Right lobe of liver (tissue), 6 donors: Measurements from ENCODE around the gene DDX31. TPM values are rescaled to one million over a fixed set of nuclear protein-coding genes. Genes with fewer than 3 reads are reported as not detected.

ENCODE experiments used
- ATAC-seq, 4 donors: fragments of 200-7000 bp; cut with Tn5 transposase; one replicate each; pipeline ENCODE4 v1.9.1; 2020; ENCODE audit warnings: mild to moderate bottlenecking in 4 of 4, moderate library complexity in 4 of 4
- DNase-seq, 3 donors: peaks; one replicate each; pipeline ENCODE4 v3.0.0-alpha.2; 2020
- H3K27ac ChIP-seq, 3 donors: fragments of 200-600 bp; one replicate each; pipeline ENCODE4 v1.8.0; 2022
- H3K27me3 ChIP-seq, 2 donors: fragments of 200-600 bp; one replicate each; pipeline ENCODE4 v1.8.0; 2022
- H3K36me3 ChIP-seq, 4 donors: fragments of 200-600 bp; sonication (generic) in 1 of 4; one replicate each; pipeline versions ENCODE4 v1.5.1 to v1.8.0; 2017 to 2022; ENCODE audit warnings: control low read depth in 1 of 4
- H3K4me1 ChIP-seq, 4 donors: fragments of 200-600 bp; sonication (generic) in 1 of 4; one replicate each; pipeline versions ENCODE4 v1.5.1 to v1.8.0; 2017 to 2022; ENCODE audit warnings: control low read depth in 1 of 4
- H3K4me3 ChIP-seq, 3 donors: fragments of 200-600 bp; one replicate each; pipeline ENCODE4 v1.8.0; 2022
- H3K9me3 ChIP-seq, 4 donors: fragments of 200-600 bp; sonication (generic) in 1 of 4; one replicate each; pipeline versions ENCODE4 v1.5.1 to v1.8.0; 2017 to 2022; ENCODE audit warnings: control low read depth in 1 of 4
- CTCF ChIP-seq, 4 donors: fragments of 200-600 bp in 3 of 4; fragments of 450-650 bp in 1 of 4; IDR thresholded peaks; one replicate each; pipeline versions ENCODE4 v1.5.1 to v1.8.0; 2016 to 2022; ENCODE audit warnings: antibody characterized with exemption in 4 of 4, mild to moderate bottlenecking in 2 of 4
- POLR2A ChIP-seq: fragments of 450-650 bp; IDR thresholded peaks from one replicate; pipeline ENCODE4 v1.6.1; 2017; ENCODE audit warnings: antibody characterized with exemption, mild to moderate bottlenecking
- WGBS: methylation state at CpG from one replicate; pipeline ENCODE4 v1.1.6; 2018; ENCODE audit warnings: low coverage, low lambda C conversion rate; ENCODE audit not compliant: insufficient coverage; ENCODE audit errors: missing lambda C conversion rate; 5-methylcytosine and 5-hydroxymethylcytosine counted together
- intact Hi-C, 2 donors: fragments of 100-400 bp; cut with DNase I; formaldehyde crosslinking; loops; one replicate each; pipeline versions ENCODE4 v1.11.2 to v1.14.1; 2022
- total RNA-seq, 6 experiments: library from RNA; depleted of rRNA in 2 of 6; stranded (reverse); fragments of >200 nt in 2 of 6; fragmentation: NEBNext Ultra II Directional in 3 of 6; extraction: Animal tissue kit (Norgen Biotek cat#: 25700) in 3 of 6; gene quantifications; one replicate each; pipeline versions ENCODE4 v1.1.0 to v1.2.4, GENCODE V29; 2016 to 2023
- donor health status: DM: no; HTN: yes; CAD: no.
- donor health status: DM: no; HTN: no; CAD: no.
- donor health status: DM: no; HTN: no; CAD: no.
- donor health status: DM: no; HTN: yes; CAD: no.
- donor health status: DM: no; HTN: yes; CAD: no.

DDX31 gene
- total RNA-seq, 6 experiments from 2014 or later: 7.1 to 8.7 (median 8.0) TPM

GRCh38 chr9:132609829-132610228, 60.0 kb downstream of the DDX31 start:
- no peaks in the 10 kb centered on the region for H3K27me3 ChIP-seq
- WGBS: 67% methylated on average over 3 of the region's 7 CpGs
- H3K4me1 ChIP-seq: no peaks in the 10 kb centered on the region
- H3K27ac ChIP-seq: no peak overlapping the region
- no peak overlapping the region for H3K4me3 ChIP-seq
- DNase-seq: no peak
- TF ChIP-seq POLR2A (no peak), CTCF (IDR thresholded peaks at IDR 0.05) (no peak)
- no peak for ATAC-seq
- H3K9me3 ChIP-seq: no peaks in the 10 kb centered on the region
- peaks cover 0 to 24% (median 8%) of the 10 kb centered on the region in 4 donors for H3K36me3 ChIP-seq
- intact Hi-C loops: no loop called here

DNA sequence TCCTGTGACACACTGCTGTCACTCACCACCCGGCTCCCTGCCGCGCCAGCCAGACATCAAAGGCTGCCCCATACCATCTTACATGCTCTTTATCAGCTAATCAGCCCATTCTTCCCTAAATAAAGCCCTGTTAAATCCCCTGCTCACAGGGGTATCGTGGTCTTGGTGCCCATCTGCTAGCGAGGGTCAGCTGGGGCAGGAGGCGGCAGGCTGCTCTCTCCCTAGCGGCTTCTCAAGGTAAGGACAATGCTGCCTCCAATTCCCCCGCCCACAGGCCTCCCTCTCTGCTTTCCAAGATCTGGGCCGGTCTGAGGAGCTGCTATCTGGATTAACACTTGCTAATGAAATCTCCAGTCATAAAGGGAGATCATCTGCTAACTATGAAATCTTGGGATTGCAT, 60.6 kb downstream of the DDX31 start:
- 91% methylated on average over 8 of the region's 9 CpGs for WGBS
- H3K27ac ChIP-seq: no peak overlapping the region
- TF ChIP-seq CTCF (IDR thresholded peaks at IDR 0.05) (no peak), POLR2A (no peak)
- DNase-seq (no peak), ATAC-seq (no peak)
- no peaks in the 10 kb centered on the region for H3K9me3 ChIP-seq
- no peaks in the 10 kb centered on the region for H3K27me3 ChIP-seq
- intact Hi-C loops: no loop called here
- H3K4me1 ChIP-seq: no peaks in the 10 kb centered on the region
- no peak overlapping the region for H3K4me3 ChIP-seq
- peaks cover 0 to 24% (median 8%) of the 10 kb centered on the region in 4 donors for H3K36me3 ChIP-seq

- ATAC-seq: no peak
- no peaks in the 10 kb centered on the region for H3K9me3 ChIP-seq
- TF ChIP-seq POLR2A (no peak), CTCF (IDR thresholded peaks at IDR 0.05) (no peak)
- whole genome bisulfite sequencing: 80% methylated on average over 5 of the region's 6 CpGs
- H3K27me3 ChIP-seq: no peaks in the 10 kb centered on the region
- no peak overlapping the region for H3K4me3 ChIP-seq
- intact Hi-C loops: no loop called here
- no peaks in the 10 kb centered on the region for H3K4me1 ChIP-seq
- no peak overlapping the region for H3K27ac ChIP-seq
- H3K36me3 ChIP-seq: peaks cover 0 to 13% (median 2%) of the 10 kb centered on the region in 4 donors
- DNase-seq: no peak
Observed at GRCh38 chr9:132606066-132606465, 63.7 kb downstream of the DDX31 start.

GRCh38 chr9:132605387-132605786, 64.4 kb downstream of the DDX31 start:
- Histone ChIP-seq H3K9me3 (no peaks in the 10 kb centered on the region), H3K36me3 (peaks cover 0 to 11% (median under 1%) of the 10 kb centered on the region in 4 donors), H3K27me3 (no peaks in the 10 kb centered on the region), H3K4me3 (no peak overlapping the region), H3K27ac (no peak overlapping the region), H3K4me1 (no peaks in the 10 kb centered on the region)
- no peak for TF ChIP-seq POLR2A
- no peak for TF ChIP-seq CTCF (IDR thresholded peaks at IDR 0.05)
- WGBS: 90% methylated on average over 3 of the region's 6 CpGs
- DNase-seq (no peak), ATAC-seq (no peak)
- intact Hi-C loops: no loop called here

GRCh38 chr9:132602207-132602606, 67.6 kb downstream of the DDX31 start:
- H3K36me3 ChIP-seq: peaks cover 0 to 7% (median under 1%) of the 10 kb centered on the region in 4 donors
- 68% methylated on average over 3 of the region's 3 CpGs for WGBS
- H3K27ac ChIP-seq: no peak overlapping the region
- H3K27me3 ChIP-seq: no peaks in the 10 kb centered on the region
- ATAC-seq (no peak), DNase-seq (no peak)
- intact Hi-C loops: no loop called here
- no peaks in the 10 kb centered on the region for H3K9me3 ChIP-seq
- no peak overlapping the region for H3K4me3 ChIP-seq
- no peaks in the 10 kb centered on the region for H3K4me1 ChIP-seq
- TF ChIP-seq CTCF (IDR thresholded peaks at IDR 0.05): no peak
- TF ChIP-seq POLR2A: no peak
